ENCODE results near the gene GXYLT2. TPM values are rescaled to one million over a fixed set of nuclear protein-coding genes. Genes with fewer than 3 reads are reported as not detected.

GXYLT2 gene
- total and polyA plus RNA-seq, 2 donors (not counting 1 experiment from before 2014, with no cell fraction given): not detected

- no peaks in the 10 kb centered on the region for H3K9me3 ChIP-seq (ENCODE audit: control extremely low read depth in 1 of 3, control insufficient read depth in 2 of 3, insufficient read depth in 1 of 3, low read length in 2 of 3)
- H2AFZ ChIP-seq (ENCODE audit: insufficient read depth, low read depth, low read length, poor library complexity, severe bottlenecking): no peak overlapping the region
- intact Hi-C loops (cut with micrococcal nuclease): no loop called here
- peaks cover 12% of the 10 kb centered on the region for H3K27me3 Mint-ChIP-seq
- H3K4me3 ChIP-seq (ENCODE audit: control extremely low read depth in 1 of 5, extremely low read depth in 1 of 5, insufficient read depth in 1 of 5, low read depth in 2 of 5, low read length in 4 of 5): no peak overlapping the region
- DNase-seq (no peak), ATAC-seq (ENCODE audit: low read depth) (no peak)
- H3K4me2 ChIP-seq (replicated peaks; ENCODE audit: low read depth, low read length, poor library complexity, severe bottlenecking): no peak overlapping the region
- H3K27ac ChIP-seq (ENCODE audit: low read length in 2 of 2): no peak overlapping the region
- no peak for TF ChIP-seq CTCF (IDR thresholded peaks at IDR 0.05)
- TF ChIP-seq EZH2 (IDR thresholded peaks at IDR 0.05; ENCODE audit: borderline replicate concordance, insufficient read depth, low read depth, low read length, poor library complexity, severe bottlenecking): no peak
- ChIA-PET CTCF (no interaction called here), POLR2A (no interaction called here)
- no peaks in the 10 kb centered on the region for H3K36me3 ChIP-seq (replicated peaks in 1 of 2; ENCODE audit: control extremely low read depth in 1 of 2, control insufficient read depth in 1 of 2, extremely low read depth in 1 of 2, insufficient read depth in 2 of 2, low read length in 1 of 2)
- no peak overlapping the region for H3K4me3 Mint-ChIP-seq
- no peaks in the 10 kb centered on the region for H3K27me3 ChIP-seq (replicated peaks in 1 of 4; ENCODE audit: control extremely low read depth in 1 of 4, control insufficient read depth in 3 of 4, insufficient read depth in 4 of 4, low read length in 3 of 4)
- H4K20me1 ChIP-seq (ENCODE audit: control insufficient read depth, insufficient read depth, low read length, poor library complexity, severe bottlenecking): no peaks in the 10 kb centered on the region
- H3K4me1 Mint-ChIP-seq: peaks cover 4% of the 10 kb centered on the region
- H3K4me1 ChIP-seq (ENCODE audit: control insufficient read depth in 2 of 2, insufficient read depth in 2 of 2, low read length in 2 of 2): no peaks in the 10 kb centered on the region
- H3K79me2 ChIP-seq (ENCODE audit: control insufficient read depth, insufficient read depth, low read length): no peaks in the 10 kb centered on the region
- H3K9me3 Mint-ChIP-seq (ENCODE audit: insufficient read depth): no peaks in the 10 kb centered on the region
- H3K9ac ChIP-seq (ENCODE audit: low read length): no peak overlapping the region
- no peak overlapping the region for H3K27ac Mint-ChIP-seq
- 85% methylated on average over 7 of the region's 8 CpGs for WGBS (ENCODE audit: insufficient coverage)
These were observed 69.5 kb downstream of the GXYLT2 start for GRCh38 chr3:72957297-72957696.

- no peaks in the 10 kb centered on the region for H3K9me3 ChIP-seq (ENCODE audit: control extremely low read depth in 1 of 3, control insufficient read depth in 2 of 3, insufficient read depth in 1 of 3, low read length in 2 of 3)
- no peak overlapping the region for H3K9ac ChIP-seq (ENCODE audit: low read length)
- no peak overlapping the region for H3K27ac ChIP-seq (ENCODE audit: low read length in 2 of 2)
- H3K79me2 ChIP-seq (ENCODE audit: control insufficient read depth, insufficient read depth, low read length): no peaks in the 10 kb centered on the region
- Mint-ChIP-seq H3K27ac (no peak overlapping the region), H3K9me3 (ENCODE audit: insufficient read depth) (no peaks in the 10 kb centered on the region), H3K4me1 (peaks cover 4% of the 10 kb centered on the region), H3K4me3 (no peak overlapping the region), H3K27me3 (peaks cover 12% of the 10 kb centered on the region)
- H3K27me3 ChIP-seq (replicated peaks in 1 of 4; ENCODE audit: control extremely low read depth in 1 of 4, control insufficient read depth in 3 of 4, insufficient read depth in 4 of 4, low read length in 3 of 4): no peaks in the 10 kb centered on the region
- H2AFZ ChIP-seq (ENCODE audit: insufficient read depth, low read depth, low read length, poor library complexity, severe bottlenecking): no peak overlapping the region
- intact Hi-C loops (cut with micrococcal nuclease): no loop called here
- H3K4me2 ChIP-seq (replicated peaks; ENCODE audit: low read depth, low read length, poor library complexity, severe bottlenecking): no peak overlapping the region
- DNase-seq (no peak), ATAC-seq (ENCODE audit: low read depth) (no peak)
- TF ChIP-seq EZH2 (IDR thresholded peaks at IDR 0.05; ENCODE audit: borderline replicate concordance, insufficient read depth, low read depth, low read length, poor library complexity, severe bottlenecking) (no peak), CTCF (IDR thresholded peaks at IDR 0.05) (no peak)
- H3K4me1 ChIP-seq (ENCODE audit: control insufficient read depth in 2 of 2, insufficient read depth in 2 of 2, low read length in 2 of 2): no peaks in the 10 kb centered on the region
- ChIA-PET POLR2A (no interaction called here), CTCF (no interaction called here)
- no peak overlapping the region for H3K4me3 ChIP-seq (ENCODE audit: control extremely low read depth in 1 of 5, extremely low read depth in 1 of 5, insufficient read depth in 1 of 5, low read depth in 2 of 5, low read length in 4 of 5)
- 94% methylated on average over 5 of the region's 5 CpGs for WGBS (ENCODE audit: insufficient coverage)
- no peaks in the 10 kb centered on the region for H3K36me3 ChIP-seq (replicated peaks in 1 of 2; ENCODE audit: control extremely low read depth in 1 of 2, control insufficient read depth in 1 of 2, extremely low read depth in 1 of 2, insufficient read depth in 2 of 2, low read length in 1 of 2)
- H4K20me1 ChIP-seq (ENCODE audit: control insufficient read depth, insufficient read depth, low read length, poor library complexity, severe bottlenecking): no peaks in the 10 kb centered on the region
These were observed 71.5 kb downstream of the GXYLT2 start for GRCh38 chr3:72959336-72959735.

Measured in B cell (primary cell).